ENCODE measurements around the gene CAPN14.

Gene CAPN14

GRCh38 chr2:31140151-31140550, 77.2 kb downstream of the CAPN14 start:
- no peak for DNase-seq (ENCODE audit: low read depth in 3 of 3)

- no peak for DNase-seq (ENCODE audit: low read depth in 3 of 3)
Measured at GRCh38 chr2:31139671-31140070, 77.6 kb downstream of the CAPN14 start.

- DNase-seq (ENCODE audit: low read depth in 3 of 3): peak in 1 of 3 donors; percentile 38
Measured at GRCh38 chr2:31138037-31138962, 79.0 kb downstream of the CAPN14 start, which contains the start of gene GALNT14. TSS of gene GALNT14 (minus strand) at chr2:31138440. CDS start at chr2:31138086, 354 bp downstream.

GRCh38 chr2:31137211-31138036, 79.9 kb downstream of the CAPN14 start:
- DNase-seq (ENCODE audit: low read depth in 3 of 3): no peak

- no peak for DNase-seq (ENCODE audit: low read depth in 3 of 3)
Measured at GRCh38 chr2:31136732-31137131, 80.6 kb downstream of the CAPN14 start.

GRCh38 chr2:31136000-31136399, 81.3 kb downstream of the CAPN14 start:
- DNase-seq (ENCODE audit: low read depth in 3 of 3): no peak

GRCh38 chr2:31134480-31134879, 82.8 kb downstream of the CAPN14 start:
- no peak for DNase-seq (ENCODE audit: low read depth in 3 of 3)

GRCh38 chr2:31132786-31133185, 84.5 kb downstream of the CAPN14 start:
- no peak for DNase-seq (ENCODE audit: low read depth in 3 of 3)

GRCh38 chr2:31131871-31132270, 85.4 kb downstream of the CAPN14 start:
- DNase-seq (ENCODE audit: low read depth in 3 of 3): no peak

- DNase-seq (ENCODE audit: low read depth in 3 of 3): no peak
Measured at GRCh38 chr2:31129375-31130171, 87.7 kb downstream of the CAPN14 start.

- no peak for DNase-seq (ENCODE audit: low read depth in 3 of 3)
Measured at GRCh38 chr2:31127931-31128330, 89.4 kb downstream of the CAPN14 start.

GRCh38 chr2:31125918-31126695, 91.2 kb downstream of the CAPN14 start:
- no peak for DNase-seq (ENCODE audit: low read depth in 3 of 3)

GRCh38 chr2:31124904-31125303, 92.4 kb downstream of the CAPN14 start:
- no peak for DNase-seq (ENCODE audit: low read depth in 3 of 3)
